CD4-positive, alpha-beta T cell treated with Interleukin-4 for 4 hours (primary cell): Measurements from ENCODE around the gene NFIX.

Experiments used
- DNase-seq: peaks from one replicate; pipeline ENCODE4 v3.0.0-alpha.2; 2020

NFIX gene

DNA sequence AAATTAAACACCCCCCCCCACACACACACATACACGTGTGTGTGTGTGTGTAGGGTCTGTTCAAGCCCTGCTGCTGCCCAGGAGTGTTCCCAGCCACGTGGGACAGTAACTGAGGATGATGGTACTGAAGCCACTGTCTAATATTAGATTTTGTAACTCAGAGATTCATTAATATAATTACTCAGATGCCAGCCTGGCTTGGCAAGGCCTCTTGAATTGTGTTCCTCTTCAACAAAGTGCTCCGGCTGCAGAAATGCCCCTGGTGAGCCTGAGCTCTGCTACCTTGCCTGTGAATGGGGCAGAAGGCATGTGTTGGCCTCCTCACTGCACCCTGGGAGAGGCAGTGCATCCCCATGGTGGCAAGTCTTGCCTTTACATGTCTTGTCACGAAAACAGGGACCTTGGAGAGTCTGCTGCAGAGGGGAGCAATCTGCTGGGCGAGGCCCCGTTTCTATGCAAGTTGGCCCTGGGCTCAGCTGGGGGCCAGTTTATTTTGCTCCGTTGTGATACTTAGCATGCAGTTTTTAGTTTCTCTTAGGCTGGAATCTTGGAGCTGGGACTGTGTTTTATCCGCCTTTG lies 44.0 kb downstream of the NFIX start:
- no peak for DNase-seq

DNA sequence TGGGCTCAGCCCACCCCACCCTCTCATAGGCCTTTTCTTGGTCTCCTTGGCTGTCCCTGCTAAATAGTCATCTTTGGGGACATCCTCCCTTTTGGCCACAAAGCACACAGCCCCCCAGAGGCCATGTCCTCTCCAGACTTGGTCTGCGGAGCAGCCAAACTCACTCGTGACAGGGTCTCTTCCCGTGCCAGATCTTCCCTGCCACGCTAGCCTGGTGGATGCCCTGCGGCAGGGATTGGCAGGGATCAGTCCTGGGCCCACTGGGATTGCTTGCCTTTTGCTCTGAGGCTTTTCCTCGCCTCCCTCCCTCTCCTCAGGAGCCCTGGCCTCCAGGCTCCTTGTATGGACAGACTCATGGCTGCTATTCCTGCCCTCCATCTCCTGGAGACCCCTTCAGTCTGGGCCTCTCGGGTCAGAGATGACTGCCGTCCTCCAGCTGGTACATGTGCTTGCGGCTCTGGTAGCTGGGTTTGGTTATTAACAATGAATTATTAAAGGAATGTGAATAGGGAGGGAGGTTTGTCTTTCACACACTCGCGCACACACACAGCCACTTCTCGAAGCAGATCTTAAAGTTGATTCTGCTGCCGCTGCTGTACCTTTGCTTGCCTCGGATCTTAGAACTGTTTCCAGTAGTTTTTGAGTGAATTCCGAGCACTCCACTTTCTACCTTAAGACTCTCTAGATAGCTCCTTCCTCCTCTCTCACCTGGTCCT lies 45.1 kb downstream of the NFIX start:
- no peak for DNase-seq

DNA sequence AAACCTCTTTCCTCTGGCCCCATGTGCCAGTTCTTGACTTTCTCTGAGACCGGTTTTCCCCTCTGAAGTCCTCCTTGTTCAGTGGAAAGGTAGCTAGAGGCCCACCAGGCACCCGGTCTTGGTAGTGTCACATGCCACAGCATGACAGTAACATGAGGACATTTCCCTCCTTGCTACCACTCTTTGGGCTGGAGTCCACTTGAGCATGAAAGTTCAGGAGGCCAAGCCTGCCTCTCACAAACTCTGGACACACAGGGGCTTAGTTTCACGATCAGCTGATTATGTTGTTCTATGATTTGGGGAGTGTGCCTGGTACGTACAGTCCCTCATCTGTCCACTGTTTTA lies 45.6 kb downstream of the NFIX start:
- no peak for DNase-seq

DNA sequence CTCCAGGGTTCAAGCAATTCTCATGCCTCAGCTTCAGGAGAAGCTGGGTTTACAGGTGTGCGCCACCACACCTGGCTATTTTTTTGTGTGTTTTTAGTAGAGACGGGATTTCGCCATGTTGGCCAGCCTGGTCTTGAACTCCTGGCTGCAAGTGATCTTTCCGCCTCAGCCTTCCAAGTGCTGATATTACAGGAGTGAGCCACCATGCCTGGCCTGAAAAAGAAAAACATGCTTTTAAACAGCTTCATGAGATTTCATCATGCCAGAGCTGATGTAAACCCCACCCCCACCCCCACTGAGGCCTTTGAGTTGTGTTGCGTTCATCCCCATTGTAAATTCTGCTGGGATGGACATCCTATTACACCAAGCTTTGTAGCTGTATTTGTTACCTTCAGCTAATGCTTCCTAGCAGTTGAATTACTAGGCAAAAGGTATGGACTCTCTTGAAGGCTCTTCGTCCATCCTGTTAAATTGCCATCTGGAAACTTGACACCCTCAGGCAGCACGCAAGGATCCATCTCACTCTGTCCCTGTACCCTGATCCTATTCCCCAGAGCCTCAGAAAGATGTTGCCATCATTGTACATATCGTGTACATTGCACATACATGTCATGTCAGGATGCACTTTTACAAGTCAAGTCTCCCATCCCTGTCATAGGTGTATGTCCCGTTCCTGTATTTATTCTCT lies 47.3 kb downstream of the NFIX start:
- DNase-seq = no peak

DNA sequence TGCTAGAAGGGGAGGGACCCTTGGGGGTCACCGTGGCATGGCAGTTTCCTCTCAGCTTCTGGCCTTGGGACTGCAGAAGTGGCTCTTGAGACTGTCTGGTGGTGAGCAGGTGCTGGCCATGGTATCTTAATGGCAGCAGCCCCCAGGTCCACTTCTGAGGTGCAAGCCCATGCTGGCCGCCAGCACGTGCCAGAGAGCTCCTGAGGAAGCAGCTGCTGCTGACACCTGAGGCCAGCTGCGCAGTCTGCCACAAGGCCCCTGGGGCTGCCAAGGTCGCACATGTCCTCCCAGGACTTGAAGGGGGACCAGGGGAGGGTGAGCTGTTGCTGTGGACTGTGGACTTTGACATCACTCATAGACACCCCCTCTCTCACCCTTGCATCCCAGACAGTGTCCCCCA lies 48.0 kb downstream of the NFIX start:
- DNase-seq = no peak

DNA sequence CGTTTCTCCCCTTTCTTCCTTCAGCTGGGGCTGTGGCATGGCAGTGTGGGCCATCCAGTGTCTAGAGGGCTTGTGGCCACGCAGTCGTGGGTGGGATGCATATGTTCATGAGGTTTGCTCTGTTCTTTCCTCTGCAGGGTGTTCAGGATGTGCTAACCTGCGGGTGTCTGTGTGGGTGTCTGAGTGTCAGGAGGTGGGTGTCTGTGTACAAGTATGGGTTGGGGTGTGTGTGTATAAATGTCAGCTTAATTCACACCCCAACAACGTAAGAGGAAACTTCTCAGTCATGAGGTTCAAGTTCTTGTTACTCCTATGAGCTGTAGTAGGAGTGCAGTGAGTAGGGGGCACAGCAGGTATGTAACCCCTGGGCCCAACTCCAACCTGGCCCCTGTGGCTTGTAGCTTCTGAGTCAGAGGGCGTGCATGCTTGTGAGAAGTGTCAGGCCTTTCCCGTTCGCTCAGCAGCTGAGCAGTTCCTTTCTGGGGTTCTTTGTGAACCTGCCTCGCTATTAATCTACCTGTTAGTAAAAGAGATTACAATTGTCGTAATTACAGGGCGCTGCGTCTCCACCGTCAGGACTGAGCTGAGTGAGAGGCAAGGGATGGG lies 49.1 kb downstream of the NFIX start:
- DNase-seq = peak; percentile 65

DNA sequence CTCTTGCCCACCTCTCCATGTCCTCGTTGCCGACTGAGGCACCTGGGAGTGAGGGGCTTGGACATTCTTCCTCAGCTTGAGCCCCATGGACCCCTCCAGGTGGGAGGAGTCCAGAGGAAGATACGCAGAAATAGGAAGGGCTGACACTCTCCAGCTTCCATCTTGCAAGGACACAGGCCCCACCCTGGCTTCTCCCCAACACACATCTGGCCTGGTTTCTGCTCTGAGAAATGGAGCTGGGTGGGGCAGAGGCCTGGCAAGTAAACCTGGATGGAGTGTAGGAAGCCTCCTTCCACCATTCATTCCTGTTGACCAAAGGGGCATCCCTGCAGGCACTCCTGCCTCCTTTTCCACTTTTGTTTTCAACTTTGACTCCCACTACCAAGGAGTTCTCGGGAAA lies 50.5 kb downstream of the NFIX start:
- DNase-seq = no peak

DNA sequence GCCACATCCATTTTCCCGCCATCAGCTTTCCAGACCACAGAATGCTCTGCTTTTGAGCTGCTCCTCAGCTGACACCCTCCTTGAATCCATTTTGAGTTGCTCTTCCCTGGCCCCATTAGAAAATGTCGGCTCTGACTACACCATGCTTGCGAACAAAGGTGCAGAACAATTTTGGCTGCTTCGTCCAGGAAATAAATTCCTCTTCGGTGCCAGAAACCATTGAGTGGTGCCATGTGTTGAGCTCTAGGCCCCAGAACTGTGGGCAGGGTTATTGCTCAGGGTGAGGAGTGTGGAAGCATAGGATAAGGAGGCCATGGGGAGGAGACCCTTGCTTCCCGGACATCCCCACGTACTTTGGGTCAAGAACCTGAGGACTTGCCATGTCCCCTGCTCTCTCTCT lies 52.1 kb downstream of the NFIX start:
- no peak for DNase-seq

DNA sequence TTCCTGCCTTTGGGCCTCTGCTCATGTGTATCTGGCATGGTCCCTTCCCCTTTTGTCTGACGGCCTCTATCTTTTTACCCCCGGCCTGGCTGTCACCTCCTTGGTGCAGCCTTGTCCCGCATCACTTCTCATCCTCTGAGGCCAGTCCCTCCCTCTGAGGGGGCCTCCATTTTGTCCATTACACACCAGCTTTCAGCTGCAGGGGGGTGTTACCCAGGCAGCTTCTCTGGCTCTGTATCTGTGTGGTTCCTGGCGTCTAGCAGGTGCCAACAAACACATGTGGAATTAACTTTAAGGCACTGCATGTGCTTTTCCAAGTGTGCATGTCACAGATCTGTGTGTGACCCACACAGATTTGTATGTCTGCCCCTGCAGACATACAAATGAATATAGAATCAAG lies 55.0 kb downstream of the NFIX start:
- no peak for DNase-seq

DNA sequence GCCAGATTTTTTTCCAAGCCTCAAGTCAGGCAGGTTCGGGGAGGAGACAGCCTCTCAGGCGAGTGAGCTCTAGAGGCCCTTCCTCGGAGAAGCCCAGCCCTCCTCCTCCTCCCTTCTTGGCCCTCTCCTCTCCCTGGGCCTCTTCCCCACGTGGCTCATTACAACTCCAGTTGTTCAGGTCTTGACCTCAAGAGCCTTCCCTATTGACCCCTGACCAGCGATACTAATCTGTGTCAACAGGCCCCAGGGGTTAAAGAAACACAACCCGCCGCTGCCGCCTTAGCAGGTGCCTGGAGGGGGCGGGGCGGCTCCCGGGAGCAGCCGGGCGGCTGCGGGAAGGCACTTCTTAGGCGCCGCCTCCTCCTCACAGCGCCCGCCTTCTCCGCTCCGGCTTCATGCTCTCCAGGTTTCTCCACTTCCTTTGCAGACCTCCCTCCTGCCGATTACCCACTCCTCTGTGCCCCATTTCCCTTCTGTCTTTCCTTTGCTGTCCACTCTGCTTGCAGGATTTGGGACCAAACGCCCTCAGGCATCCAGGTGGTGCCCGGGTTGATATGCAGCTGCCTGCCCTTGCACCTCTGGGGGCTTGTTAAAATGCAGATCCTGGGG lies 56.4 kb downstream of the NFIX start:
- DNase-seq = no peak

DNA sequence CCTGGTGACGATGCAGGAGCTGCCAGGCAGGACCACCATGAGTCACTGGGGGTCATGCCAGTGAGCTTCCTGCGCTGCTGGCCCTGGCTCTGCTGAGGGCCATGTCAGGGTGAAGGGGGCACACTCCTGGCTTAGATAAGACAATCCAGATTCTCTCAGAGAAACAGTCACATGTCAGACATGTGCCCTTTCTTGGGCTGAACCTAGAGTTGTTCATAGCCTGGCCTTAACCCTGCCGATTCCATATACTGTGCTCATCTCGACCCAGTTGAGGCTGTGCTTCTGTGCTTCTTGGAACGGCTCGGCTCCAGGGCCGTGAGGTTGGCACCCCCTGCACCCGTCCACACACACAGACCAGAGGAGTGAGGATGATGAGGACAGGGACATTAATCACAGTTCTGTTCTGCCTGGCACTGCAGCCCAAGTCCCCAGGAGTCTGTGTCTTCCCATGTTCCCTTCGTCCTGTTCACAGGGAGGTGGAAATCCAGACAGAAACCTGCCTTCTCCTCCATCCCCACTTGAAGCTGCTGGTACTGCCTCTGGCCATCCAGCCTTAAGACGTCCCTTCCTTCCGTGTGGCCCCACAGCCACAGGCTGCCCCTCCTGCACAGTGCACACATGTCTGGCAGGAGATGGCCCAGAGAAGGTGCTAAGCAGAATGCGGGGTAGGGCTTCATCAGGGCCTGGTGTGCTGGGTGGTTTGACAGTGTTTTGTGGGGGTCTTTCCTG lies 57.3 kb downstream of the NFIX start:
- no peak for DNase-seq

DNA sequence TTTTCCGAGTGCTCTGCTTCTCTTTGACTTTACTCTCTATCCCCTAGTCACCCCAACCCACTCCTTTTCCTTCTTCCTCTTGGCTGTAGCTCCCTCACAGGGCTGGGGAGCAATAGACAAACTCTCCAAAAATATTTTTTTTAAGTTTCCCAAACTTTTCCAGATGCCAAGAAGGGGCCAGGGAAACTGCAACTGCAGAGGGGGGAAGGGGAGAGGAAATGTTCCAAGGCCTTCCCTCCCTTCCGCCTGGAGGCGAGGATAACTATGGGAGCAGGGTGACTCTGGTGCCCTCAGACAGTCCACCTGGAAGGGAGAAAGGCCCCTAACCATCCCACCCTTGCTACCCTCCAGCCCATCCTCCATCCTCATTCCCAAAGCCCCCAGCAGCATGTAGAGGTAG lies 58.0 kb downstream of the NFIX start:
- DNase-seq = no peak

DNA sequence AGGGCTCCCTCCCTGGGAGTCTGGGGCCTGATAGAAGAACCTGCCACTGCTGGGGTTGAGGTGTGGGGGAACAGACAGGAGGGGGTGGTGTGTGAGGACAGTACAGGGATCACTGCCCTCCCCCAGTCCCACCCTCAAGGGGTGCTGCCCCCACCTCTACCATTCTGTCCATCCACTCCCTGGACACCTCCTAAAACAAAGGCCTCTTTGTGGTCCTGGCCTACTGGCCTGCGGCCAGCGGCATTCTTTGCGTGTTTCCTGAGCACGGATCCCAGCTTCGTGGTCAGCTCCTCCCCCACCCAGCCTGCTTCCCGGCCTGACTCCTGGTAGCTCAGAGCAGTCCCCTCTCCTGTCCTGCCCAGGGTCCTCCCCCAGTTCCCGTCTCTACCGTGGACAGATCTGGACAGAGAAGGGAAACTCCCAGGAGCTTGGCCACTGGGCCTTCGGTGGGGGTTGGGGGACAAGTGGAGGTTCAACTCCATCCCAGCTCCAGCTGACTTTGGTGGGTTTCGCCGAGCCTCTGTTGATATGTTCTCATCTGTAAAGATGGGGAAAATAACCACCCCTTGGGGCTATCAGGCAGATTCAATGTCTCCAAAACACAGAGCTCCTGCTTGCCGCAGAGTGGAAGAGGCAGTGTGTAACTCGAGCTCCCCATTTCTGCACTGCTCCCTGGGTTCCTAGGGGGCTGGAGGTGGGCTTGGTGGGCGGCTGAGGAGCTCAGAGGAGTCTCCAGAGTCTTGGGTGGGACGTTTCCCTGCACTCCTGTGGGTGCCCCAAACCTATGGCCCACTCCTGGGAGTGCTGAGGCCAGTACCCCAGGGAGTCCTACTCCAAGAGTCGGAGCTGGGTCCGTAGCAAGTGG lies 58.7 kb downstream of the NFIX start:
- DNase-seq = no peak

DNA sequence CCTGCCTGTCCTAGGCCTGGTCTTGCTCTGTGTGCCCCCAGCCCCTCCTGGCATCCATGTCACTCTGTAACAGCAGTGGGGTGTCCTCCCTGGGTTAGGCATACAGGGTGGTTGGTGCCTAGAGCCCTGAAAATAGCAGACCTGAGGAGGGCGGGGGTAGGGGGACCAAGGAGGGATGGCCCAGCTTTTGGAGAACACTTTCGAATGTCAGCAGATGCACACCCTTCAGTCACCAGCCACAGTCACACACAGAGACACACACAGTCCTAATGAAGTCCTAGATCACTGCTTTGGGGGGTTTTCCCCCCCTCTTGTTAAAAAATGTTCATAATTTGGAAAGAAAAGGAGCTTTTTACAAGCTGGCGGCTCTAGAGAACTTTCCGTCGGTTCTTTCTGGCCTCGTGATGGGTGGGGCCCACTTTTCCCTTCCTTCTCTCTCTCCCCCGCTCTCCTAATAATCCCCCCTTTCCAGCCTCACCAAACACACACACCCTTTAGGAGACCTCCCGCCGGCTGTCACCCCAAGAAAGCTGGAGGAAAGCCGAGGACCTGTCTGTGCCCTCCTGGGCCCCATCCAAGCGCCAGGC lies 59.4 kb downstream of the NFIX start:
- DNase-seq = no peak

DNA sequence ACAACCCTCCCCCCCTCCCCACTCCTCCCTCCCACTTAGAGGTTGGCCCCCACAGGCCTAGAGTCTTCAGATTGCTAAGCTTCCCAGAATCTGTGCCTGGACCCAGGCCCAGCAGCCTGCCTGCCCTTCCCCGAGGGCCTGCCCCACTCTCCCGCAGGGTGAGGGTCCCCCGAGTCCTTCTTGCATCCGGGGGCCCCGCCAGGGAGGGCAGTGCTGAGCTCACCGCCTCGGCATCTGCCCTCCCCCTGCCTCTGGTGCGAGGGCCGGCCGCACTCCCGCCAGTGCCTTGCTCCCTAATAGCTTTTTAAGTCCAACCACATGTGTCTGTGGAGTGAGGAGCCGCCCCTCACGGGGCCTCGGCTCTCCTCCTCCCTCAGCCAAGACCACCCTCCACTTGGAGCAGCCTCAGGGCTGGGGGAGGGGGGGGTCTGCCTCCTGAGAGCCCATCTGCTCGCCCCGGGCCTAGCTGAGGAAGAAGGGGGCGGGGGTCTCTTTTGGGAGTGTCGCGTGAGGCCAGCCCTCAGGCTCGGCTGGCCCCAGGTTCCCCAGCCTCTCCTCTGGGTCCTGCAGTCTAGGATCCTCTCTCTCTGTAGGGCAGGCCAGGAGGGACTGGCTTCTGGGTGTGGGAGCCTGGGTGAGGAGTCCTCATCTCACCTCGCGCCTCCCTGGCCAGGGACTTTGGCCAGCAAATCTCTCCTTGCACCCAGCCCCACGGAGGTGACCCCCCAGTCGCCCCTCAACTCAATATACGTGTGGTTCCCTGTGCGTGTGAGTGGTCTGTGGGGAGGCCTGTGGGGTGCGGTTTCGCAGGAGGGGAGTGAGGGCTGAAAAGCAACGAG lies 60.2 kb downstream of the NFIX start:
- no peak for DNase-seq

DNA sequence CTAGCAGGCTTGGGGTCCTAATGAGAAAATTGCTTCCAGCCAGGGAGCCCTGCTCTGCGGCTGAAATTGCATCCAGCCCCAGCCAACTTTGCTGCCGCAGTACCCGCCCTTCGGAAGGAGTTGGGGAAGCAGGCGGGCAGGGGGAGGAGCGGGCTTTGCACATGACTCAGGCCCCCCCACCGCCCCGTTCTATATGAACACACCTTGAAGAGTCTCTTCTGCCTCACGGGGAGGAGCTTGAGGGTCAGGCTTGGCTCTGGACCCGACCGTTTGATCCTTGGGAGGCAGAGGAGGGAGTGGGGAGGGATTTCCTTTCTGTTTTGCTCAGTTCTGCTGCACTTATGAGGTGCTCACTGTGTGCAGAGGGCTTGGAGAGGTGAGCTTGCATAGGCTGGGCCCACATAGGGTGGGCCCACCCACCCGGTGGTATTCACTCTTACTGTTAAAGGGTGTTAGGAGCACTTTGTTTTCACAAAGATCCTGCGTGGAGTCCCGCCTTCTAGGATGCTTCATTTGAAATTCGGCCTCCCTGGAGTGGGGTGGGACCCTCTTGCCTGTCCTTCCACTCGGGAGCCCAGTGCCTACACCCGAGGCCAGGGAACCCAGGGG lies 60.9 kb downstream of the NFIX start:
- DNase-seq = no peak

DNA sequence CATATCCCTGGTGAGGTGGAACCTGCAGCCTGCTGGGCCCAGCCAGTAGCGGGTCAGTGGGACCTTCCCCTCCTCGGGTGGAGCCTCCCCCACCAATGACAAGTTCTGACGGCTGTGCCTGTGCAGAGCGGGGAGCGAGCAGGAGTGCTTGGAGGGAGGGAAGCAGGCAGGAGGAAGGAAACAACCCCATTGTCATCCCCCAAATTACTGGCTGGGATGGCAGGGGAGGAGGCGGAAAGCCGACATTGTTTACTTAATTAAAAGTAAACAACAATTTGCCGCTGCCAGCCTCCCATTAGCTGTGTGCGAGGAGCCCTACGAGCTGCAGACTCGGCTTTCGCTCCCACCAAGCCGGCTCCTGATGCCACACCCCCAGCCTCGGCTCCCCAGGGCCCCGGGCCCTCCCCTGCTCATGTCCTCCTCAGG lies 61.9 kb downstream of the NFIX start:
- DNase-seq = no peak

DNA sequence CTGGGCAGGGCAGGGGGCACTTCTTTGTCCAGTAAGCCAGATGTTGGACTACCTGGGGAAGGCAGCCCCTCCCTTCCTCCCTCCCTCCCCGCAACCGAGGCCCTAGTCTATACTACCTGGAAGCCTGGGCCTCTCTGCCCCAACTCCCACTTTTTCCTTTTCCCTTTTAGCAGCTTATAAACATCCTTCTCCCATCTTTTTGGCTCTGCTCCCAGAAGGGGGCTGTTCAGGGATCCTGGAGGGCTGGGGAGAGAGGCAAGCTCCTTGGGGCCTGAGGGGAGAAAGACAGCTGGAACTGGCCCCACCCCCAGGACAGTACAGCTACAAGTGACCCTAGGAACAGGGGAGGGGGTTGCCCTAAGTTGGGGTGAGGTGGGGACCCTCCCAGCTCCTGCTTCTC lies 62.5 kb downstream of the NFIX start:
- DNase-seq = no peak

DNA sequence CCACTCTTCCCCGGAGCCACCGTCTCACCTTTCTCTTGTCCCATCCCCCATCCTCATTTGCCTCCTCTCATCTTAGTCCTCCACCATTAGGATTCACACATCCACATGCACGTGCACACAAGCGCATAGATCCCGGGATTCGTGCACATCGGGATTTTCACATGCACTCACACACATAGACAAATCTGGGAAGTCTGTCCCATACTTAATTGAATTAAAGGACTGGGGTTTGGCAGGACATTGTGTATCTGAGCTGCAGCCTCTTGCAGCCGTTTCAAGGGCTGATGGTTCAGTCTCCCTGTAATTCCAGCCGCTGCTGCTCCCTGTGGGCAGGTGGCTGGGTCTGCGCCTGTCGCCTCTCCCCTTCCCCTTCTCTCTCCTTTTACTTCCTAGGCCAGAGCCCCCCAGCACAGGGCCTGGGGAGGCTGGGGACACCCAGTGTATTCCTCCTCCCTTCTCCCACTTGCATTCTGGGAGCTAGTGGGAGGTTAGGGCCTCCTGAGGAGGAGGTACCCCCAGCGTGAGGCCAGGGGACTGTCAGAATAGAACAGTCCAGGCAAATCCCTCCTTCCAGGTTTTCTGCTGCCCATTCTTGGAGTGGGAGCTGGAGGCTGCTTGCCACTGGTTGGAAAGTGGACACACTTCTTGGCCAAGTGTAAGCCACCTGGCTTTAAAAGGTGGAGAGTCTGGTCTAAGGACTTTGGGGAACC lies 63.8 kb downstream of the NFIX start:
- DNase-seq = no peak
